ENCODE data around the gene PLS1.
"Not testable (repeated sequence)": the region's sequence is repeated elsewhere in the genome, so short reads cannot be mapped to it uniquely, and the experiment has no call there.

PLS1 gene

DNA sequence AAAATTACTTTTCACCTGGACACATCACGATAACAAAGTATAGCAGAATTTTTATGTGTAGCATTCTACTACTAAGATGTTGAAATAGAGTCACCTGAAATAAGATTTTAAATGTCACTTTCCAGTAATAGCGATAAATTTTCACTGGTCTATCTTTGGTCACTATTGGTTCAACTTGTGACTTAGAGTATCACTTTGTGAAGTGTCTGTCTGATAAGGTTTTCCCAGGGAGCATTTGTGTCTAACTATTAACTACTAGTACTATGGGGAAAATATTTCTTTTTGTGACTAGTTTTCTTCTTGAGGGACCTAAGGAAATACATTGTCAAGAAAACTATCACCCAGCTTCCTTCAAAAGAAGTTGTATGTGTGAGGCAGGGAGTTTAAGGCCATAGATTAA is 138.6 kb downstream of the PLS1 start:
- Histone ChIP-seq H3K9ac (ENCODE audit: low read length) (no peak overlapping the region), H2BK15ac (replicated peaks; ENCODE audit: low read depth) (no peak overlapping the region), H3K4me3 (ENCODE audit: low read length) (no peak overlapping the region), H3K18ac (ENCODE audit: low read length) (no peak overlapping the region), H3K79me1 (ENCODE audit: low read length) (peaks cover 2% of the 10 kb centered on the region), H2AK5ac (ENCODE audit: low read length) (no peak overlapping the region), H3K4me2 (ENCODE audit: low read length) (no peak overlapping the region), H3K4ac (ENCODE audit: low read depth, low read length) (no peak overlapping the region), H3K27ac (ENCODE audit: low read depth, low read length) (no peak overlapping the region), H3K27me3 (ENCODE audit: insufficient read depth, low read length, poor library complexity) (no peaks in the 10 kb centered on the region), H4K5ac (ENCODE audit: low read length) (no peak overlapping the region), H3K23ac (ENCODE audit: low read length) (no peak overlapping the region), H3K56ac (ENCODE audit: low read length) (no peak overlapping the region), H2BK5ac (ENCODE audit: low read length) (no peak overlapping the region), H4K8ac (ENCODE audit: low read depth, low read length) (no peak overlapping the region), H3K79me2 (ENCODE audit: control insufficient read depth, insufficient read depth, low read length) (no peaks in the 10 kb centered on the region), H3K36me3 (ENCODE audit: control insufficient read depth, insufficient read depth, low read length) (no peaks in the 10 kb centered on the region), H3K4me1 (ENCODE audit: control insufficient read depth, low read depth, low read length) (peaks cover 2% of the 10 kb centered on the region), H2BK120ac (ENCODE audit: low read depth, low read length) (no peak overlapping the region)
- no CpG with 5 or more reads among the region's 2 CpGs for WGBS (ENCODE audit: extremely low coverage, insufficient coverage, low lambda C conversion rate)
- no peak for DNase-seq

DNA sequence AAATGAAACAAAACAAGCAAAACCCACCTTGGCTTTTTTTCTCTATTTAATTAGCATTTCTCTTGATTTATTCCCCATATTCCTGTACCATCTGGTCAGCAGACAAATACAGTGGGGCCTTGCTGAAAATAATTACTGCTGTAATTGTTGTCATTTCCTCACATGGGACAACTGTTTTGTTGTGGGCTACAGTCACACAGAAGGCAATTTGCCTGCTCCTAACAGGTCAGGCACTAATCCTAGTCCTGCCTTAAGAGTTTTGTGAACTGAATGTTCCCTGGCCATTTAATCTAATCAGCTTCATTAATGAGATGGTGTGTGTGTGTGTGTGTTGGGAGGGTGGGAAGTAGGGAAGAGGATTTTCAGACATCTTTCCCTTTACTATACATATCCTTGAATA is 139.3 kb downstream of the PLS1 start:
- Histone ChIP-seq H4K5ac (ENCODE audit: low read length) (no peak overlapping the region), H2BK15ac (replicated peaks; ENCODE audit: low read depth) (no peak overlapping the region)
- DNase-seq = peak; percentile 21

DNA sequence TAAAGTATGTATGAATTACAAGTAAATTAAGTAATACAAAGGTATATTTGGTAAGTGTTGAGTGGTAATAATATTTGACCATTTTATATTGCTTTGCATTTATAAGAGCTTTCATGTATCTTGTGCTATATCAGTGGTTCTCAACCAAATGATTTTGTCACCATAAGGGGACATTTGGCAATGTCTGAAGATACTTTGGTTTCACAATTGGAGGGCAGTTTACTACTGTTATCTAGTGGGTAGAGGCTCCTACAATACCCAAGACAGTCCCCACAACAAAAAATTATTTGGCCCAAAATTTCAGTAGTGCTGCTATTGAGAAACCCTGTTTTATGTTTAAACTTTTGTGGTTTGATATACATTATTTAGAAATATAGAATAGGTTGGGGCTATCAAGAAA is 142.2 kb downstream of the PLS1 start:
- no peak overlapping the region for H3K4me2 ChIP-seq (ENCODE audit: low read length)
- H3K4ac ChIP-seq (ENCODE audit: low read depth, low read length) = no peak overlapping the region
- H3K27me3 ChIP-seq (ENCODE audit: insufficient read depth, low read length, poor library complexity) = no peaks in the 10 kb centered on the region
- no peak overlapping the region for H3K56ac ChIP-seq (ENCODE audit: low read length)
- no peak overlapping the region for H3K4me3 ChIP-seq (ENCODE audit: low read length)
- H3K79me1 ChIP-seq (ENCODE audit: low read length) = no peaks in the 10 kb centered on the region
- no peak overlapping the region for H2AK5ac ChIP-seq (ENCODE audit: low read length)
- no peak overlapping the region for H2BK120ac ChIP-seq (ENCODE audit: low read depth, low read length)
- no peak for DNase-seq
- H3K36me3 ChIP-seq (ENCODE audit: control insufficient read depth, insufficient read depth, low read length) = no peaks in the 10 kb centered on the region
- no peak overlapping the region for H4K5ac ChIP-seq (ENCODE audit: low read length)
- no peak overlapping the region for H4K8ac ChIP-seq (ENCODE audit: low read depth, low read length)
- no peak overlapping the region for H3K9ac ChIP-seq (ENCODE audit: low read length)
- H3K79me2 ChIP-seq (ENCODE audit: control insufficient read depth, insufficient read depth, low read length) = no peaks in the 10 kb centered on the region
- no peak overlapping the region for H3K23ac ChIP-seq (ENCODE audit: low read length)
- no peak overlapping the region for H3K18ac ChIP-seq (ENCODE audit: low read length)
- no peak overlapping the region for H2BK15ac ChIP-seq (replicated peaks; ENCODE audit: low read depth)
- no peak overlapping the region for H3K27ac ChIP-seq (ENCODE audit: low read depth, low read length)
- no peaks in the 10 kb centered on the region for H3K4me1 ChIP-seq (ENCODE audit: control insufficient read depth, low read depth, low read length)
- H2BK5ac ChIP-seq (ENCODE audit: low read length) = no peak overlapping the region

More for the DNA sequence above, 139.3 kb downstream of the PLS1 start:
- H3K27me3 ChIP-seq (ENCODE audit: insufficient read depth, low read length, poor library complexity) = no peaks in the 10 kb centered on the region
- H3K4me3 ChIP-seq (ENCODE audit: low read length) = no peak overlapping the region
- H4K8ac ChIP-seq (ENCODE audit: low read depth, low read length) = no peak overlapping the region
- H3K4ac ChIP-seq (ENCODE audit: low read depth, low read length) = no peak overlapping the region
- H3K27ac ChIP-seq (ENCODE audit: low read depth, low read length) = no peak overlapping the region
- H3K79me1 ChIP-seq (ENCODE audit: low read length) = peaks cover 2% of the 10 kb centered on the region
- no peak overlapping the region for H2AK5ac ChIP-seq (ENCODE audit: low read length)
- no peak overlapping the region for H2BK5ac ChIP-seq (ENCODE audit: low read length)
- no peaks in the 10 kb centered on the region for H3K36me3 ChIP-seq (ENCODE audit: control insufficient read depth, insufficient read depth, low read length)
- no peaks in the 10 kb centered on the region for H3K79me2 ChIP-seq (ENCODE audit: control insufficient read depth, insufficient read depth, low read length)
- H2BK120ac ChIP-seq (ENCODE audit: low read depth, low read length) = no peak overlapping the region
- H3K23ac ChIP-seq (ENCODE audit: low read length) = no peak overlapping the region
- no peak overlapping the region for H3K4me2 ChIP-seq (ENCODE audit: low read length)
- no peak overlapping the region for H3K56ac ChIP-seq (ENCODE audit: low read length)
- H3K9ac ChIP-seq (ENCODE audit: low read length) = no peak overlapping the region
- peaks cover 2% of the 10 kb centered on the region for H3K4me1 ChIP-seq (ENCODE audit: control insufficient read depth, low read depth, low read length)
- H3K18ac ChIP-seq (ENCODE audit: low read length) = no peak overlapping the region

DNA sequence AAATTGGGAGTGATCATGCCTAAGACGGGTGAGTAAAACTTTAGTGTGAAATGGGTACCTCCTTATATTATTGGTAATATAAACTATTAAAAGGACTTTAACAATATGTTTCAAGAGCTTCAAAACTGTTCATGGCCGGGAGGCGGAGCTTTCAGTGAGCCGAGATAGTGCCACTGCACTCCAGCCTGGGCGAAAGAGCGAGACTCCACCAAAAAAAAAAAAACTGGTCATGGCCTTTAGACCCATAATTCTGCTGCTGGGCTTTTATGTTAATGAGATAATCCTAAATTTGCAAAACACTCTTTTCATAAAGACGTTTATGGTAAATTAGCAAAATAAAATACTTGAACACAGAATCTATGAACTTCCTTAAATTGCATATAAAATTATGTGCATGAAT is 150.5 kb downstream of the PLS1 start:
- no peaks in the 10 kb centered on the region for H3K79me2 ChIP-seq (ENCODE audit: control insufficient read depth, insufficient read depth, low read length)
- no CpG with 5 or more reads among the region's 7 CpGs for WGBS (ENCODE audit: extremely low coverage, insufficient coverage, low lambda C conversion rate)
- no peak overlapping the region for H3K9ac ChIP-seq (ENCODE audit: low read length)
- no peak overlapping the region for H4K5ac ChIP-seq (ENCODE audit: low read length)
- H2BK120ac ChIP-seq (ENCODE audit: low read depth, low read length) = no peak overlapping the region
- H2AK5ac ChIP-seq (ENCODE audit: low read length) = no peak overlapping the region
- no peaks in the 10 kb centered on the region for H3K27me3 ChIP-seq (ENCODE audit: insufficient read depth, low read length, poor library complexity)
- no peak overlapping the region for H3K4ac ChIP-seq (ENCODE audit: low read depth, low read length)
- no peak overlapping the region for H3K4me2 ChIP-seq (ENCODE audit: low read length)
- no peak overlapping the region for H3K56ac ChIP-seq (ENCODE audit: low read length)
- no peak overlapping the region for H3K18ac ChIP-seq (ENCODE audit: low read length)
- DNase-seq = no peak
- H3K36me3 ChIP-seq (ENCODE audit: control insufficient read depth, insufficient read depth, low read length) = no peaks in the 10 kb centered on the region
- no peak overlapping the region for H4K8ac ChIP-seq (ENCODE audit: low read depth, low read length)
- H2BK5ac ChIP-seq (ENCODE audit: low read length) = no peak overlapping the region
- H3K23ac ChIP-seq (ENCODE audit: low read length) = no peak overlapping the region
- H3K27ac ChIP-seq (ENCODE audit: low read depth, low read length) = no peak overlapping the region
- H3K4me3 ChIP-seq (ENCODE audit: low read length) = no peak overlapping the region
- H3K4me1 ChIP-seq (ENCODE audit: control insufficient read depth, low read depth, low read length) = no peaks in the 10 kb centered on the region
- H2BK15ac ChIP-seq (replicated peaks; ENCODE audit: low read depth) = no peak overlapping the region
- H3K79me1 ChIP-seq (ENCODE audit: low read length) = no peaks in the 10 kb centered on the region

DNA sequence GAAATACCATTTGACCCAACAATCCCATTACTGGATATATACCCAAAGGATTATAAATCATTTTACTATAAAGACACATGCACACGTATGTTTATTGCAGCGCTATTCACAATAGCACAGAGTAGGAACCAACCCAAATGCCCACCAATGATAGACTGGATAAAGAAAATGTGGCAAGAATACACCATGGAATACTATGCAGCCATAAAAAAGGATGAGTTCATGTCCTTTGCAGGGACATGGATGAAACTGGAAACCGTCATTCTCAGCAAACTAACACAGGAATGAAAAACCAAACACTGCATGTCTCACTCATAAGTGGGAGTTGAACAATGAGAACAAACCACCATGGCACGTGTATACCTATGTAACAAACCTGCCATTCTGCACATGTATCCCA is 154.3 kb downstream of the PLS1 start:
- not testable (repeated sequence) for H3K9ac ChIP-seq (ENCODE audit: low read length)

DNA sequence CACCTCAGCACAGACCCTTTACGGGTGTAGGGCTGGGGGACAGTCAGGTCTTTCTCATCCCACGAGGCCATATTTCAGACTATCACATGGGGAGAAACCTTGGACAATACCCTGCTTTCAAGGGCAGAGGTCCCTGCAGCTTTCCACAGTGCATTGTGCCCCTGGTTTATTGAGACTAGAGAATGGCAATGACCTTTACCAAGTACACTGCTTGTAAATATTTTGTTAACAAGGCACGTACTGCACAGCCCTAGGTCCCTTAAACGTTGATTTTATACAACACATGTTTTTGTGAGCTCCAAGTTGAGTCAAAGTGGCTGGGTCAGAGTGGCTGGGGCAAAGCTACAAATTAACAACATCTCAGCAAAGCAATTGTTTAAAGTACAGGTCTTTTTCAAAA is 156.4 kb downstream of the PLS1 start:
- WGBS (ENCODE audit: extremely low coverage, insufficient coverage, low lambda C conversion rate) = no CpG with 5 or more reads among the region's 4 CpGs
- H3K79me1 ChIP-seq (ENCODE audit: low read length); H3K4ac ChIP-seq (ENCODE audit: low read depth, low read length): not testable (repeated sequence)

More for the DNA sequence above, 154.3 kb downstream of the PLS1 start:
- not testable (repeated sequence) for H2AK5ac ChIP-seq (ENCODE audit: low read length); H3K36me3 ChIP-seq (ENCODE audit: control insufficient read depth, insufficient read depth, low read length); H3K79me1 ChIP-seq (ENCODE audit: low read length); H2BK5ac ChIP-seq (ENCODE audit: low read length); H4K5ac ChIP-seq (ENCODE audit: low read length); H3K27me3 ChIP-seq (ENCODE audit: insufficient read depth, low read length, poor library complexity); H3K56ac ChIP-seq (ENCODE audit: low read length); H3K4me1 ChIP-seq (ENCODE audit: control insufficient read depth, low read depth, low read length); H2BK120ac ChIP-seq (ENCODE audit: low read depth, low read length); H3K4me3 ChIP-seq (ENCODE audit: low read length); H3K4ac ChIP-seq (ENCODE audit: low read depth, low read length); H4K8ac ChIP-seq (ENCODE audit: low read depth, low read length); H3K79me2 ChIP-seq (ENCODE audit: control insufficient read depth, insufficient read depth, low read length); H3K18ac ChIP-seq (ENCODE audit: low read length); DNase-seq; H3K27ac ChIP-seq (ENCODE audit: low read depth, low read length); H3K23ac ChIP-seq (ENCODE audit: low read length); H2BK15ac ChIP-seq (replicated peaks; ENCODE audit: low read depth); H3K4me2 ChIP-seq (ENCODE audit: low read length)
- WGBS (ENCODE audit: extremely low coverage, insufficient coverage, low lambda C conversion rate) = no CpG with 5 or more reads among the region's 4 CpGs

More for the DNA sequence above, 156.4 kb downstream of the PLS1 start:
- H3K4me1 ChIP-seq (ENCODE audit: control insufficient read depth, low read depth, low read length); H3K4me2 ChIP-seq (ENCODE audit: low read length); H4K5ac ChIP-seq (ENCODE audit: low read length); H2BK5ac ChIP-seq (ENCODE audit: low read length); H3K18ac ChIP-seq (ENCODE audit: low read length); H3K27ac ChIP-seq (ENCODE audit: low read depth, low read length); H3K4me3 ChIP-seq (ENCODE audit: low read length); H2AK5ac ChIP-seq (ENCODE audit: low read length); H3K23ac ChIP-seq (ENCODE audit: low read length); H3K56ac ChIP-seq (ENCODE audit: low read length); H3K27me3 ChIP-seq (ENCODE audit: insufficient read depth, low read length, poor library complexity); H3K79me2 ChIP-seq (ENCODE audit: control insufficient read depth, insufficient read depth, low read length); H3K36me3 ChIP-seq (ENCODE audit: control insufficient read depth, insufficient read depth, low read length); H2BK120ac ChIP-seq (ENCODE audit: low read depth, low read length); H2BK15ac ChIP-seq (replicated peaks; ENCODE audit: low read depth); H3K9ac ChIP-seq (ENCODE audit: low read length); DNase-seq; H4K8ac ChIP-seq (ENCODE audit: low read depth, low read length): not testable (repeated sequence)
